Mesenchymal stem cell (in vitro differentiated cells and primary cell): Measurements from ENCODE around the gene AQP7.

ENCODE experiments used
- DNase-seq: peaks from one replicate; pipeline ENCODE4 v3.0.0-alpha.2; 2013
- H2AFZ ChIP-seq: one replicate; pipeline ENCODE4 v1.6.1; 2013; ENCODE audit warnings: low read depth, mild to moderate bottlenecking, control low read depth, inconsistent platforms, low read length, moderate library complexity
- H2AK5ac ChIP-seq: 2 replicates; pipeline ENCODE4 v1.6.1; 2013; ENCODE audit warnings: low read length, moderate library complexity, mild to moderate bottlenecking, inconsistent platforms; ENCODE audit not compliant: severe bottlenecking
- H2BK120ac ChIP-seq: one replicate; pipeline ENCODE4 v1.6.1; 2013; ENCODE audit warnings: low read depth, mild to moderate bottlenecking, inconsistent platforms, low read length, moderate library complexity
- H2BK12ac ChIP-seq, 2 experiments: one replicate each; pipeline ENCODE4 v1.6.1; 2013; ENCODE audit warnings: inconsistent platforms in 2 of 2, low read length in 2 of 2, mild to moderate bottlenecking in 2 of 2, moderate library complexity in 2 of 2, control low read depth in 1 of 2
- H2BK15ac ChIP-seq: one replicate; pipeline ENCODE4 v1.6.1; 2013; ENCODE audit warnings: mild to moderate bottlenecking, low read depth, inconsistent platforms; ENCODE audit not compliant: poor library complexity, severe bottlenecking
- H2BK5ac ChIP-seq: 2 replicates; pipeline ENCODE4 v1.6.1; 2013; ENCODE audit warnings: low read depth, mild to moderate bottlenecking, low read length, control low read depth, inconsistent platforms; ENCODE audit not compliant: poor library complexity, severe bottlenecking
- H3K14ac ChIP-seq, 2 experiments: one replicate each; pipeline ENCODE4 v1.6.1; 2013; ENCODE audit warnings: inconsistent platforms in 2 of 2, low read length in 2 of 2, control low read depth in 1 of 2, mild to moderate bottlenecking in 1 of 2, moderate library complexity in 1 of 2
- H3K18ac ChIP-seq, 2 experiments: one replicate each; pipeline ENCODE4 v1.6.1; 2013; ENCODE audit warnings: inconsistent platforms in 2 of 2, low read length in 2 of 2, control low read depth in 1 of 2, low read depth in 1 of 2, mild to moderate bottlenecking in 1 of 2
- H3K23ac ChIP-seq, 2 experiments: one replicate each; pipeline ENCODE4 v1.6.1; 2013; ENCODE audit warnings: inconsistent platforms in 2 of 2, low read length in 2 of 2, mild to moderate bottlenecking in 2 of 2, moderate library complexity in 2 of 2, control low read depth in 1 of 2
- H3K27ac ChIP-seq: 2 replicates; pipeline ENCODE4 v1.5.1; 2013; ENCODE audit warnings: mild to moderate bottlenecking, moderate library complexity, low read length, control low read depth, inconsistent platforms; ENCODE audit not compliant: poor library complexity, severe bottlenecking
- H3K27me3 ChIP-seq, 2 experiments: 2 replicates each; pipeline versions ENCODE4 v1.6.1 to v1.7.0; 2013; ENCODE audit warnings: low read length in 2 of 2, mild to moderate bottlenecking in 2 of 2, moderate library complexity in 2 of 2, control low read depth in 1 of 2, inconsistent platforms in 1 of 2; ENCODE audit not compliant: control insufficient read depth in 1 of 2, insufficient read depth in 1 of 2
- H3K36me3 ChIP-seq, 2 experiments: 2 replicates each; pipeline versions ENCODE4 v1.6.1 to v1.7.0; 2013; ENCODE audit warnings: low read length in 2 of 2, control low read depth in 1 of 2, inconsistent platforms in 1 of 2, low read depth in 1 of 2, mild to moderate bottlenecking in 1 of 2; ENCODE audit not compliant: insufficient read depth in 2 of 2, control insufficient read depth in 1 of 2
- H3K4ac ChIP-seq, 2 experiments: one replicate each; pipeline ENCODE4 v1.6.1; 2013; ENCODE audit warnings: inconsistent platforms in 2 of 2, low read length in 2 of 2, mild to moderate bottlenecking in 2 of 2, moderate library complexity in 2 of 2, control low read depth in 1 of 2, low read depth in 1 of 2
- H3K4me1 ChIP-seq: 2 replicates; pipeline ENCODE4 v1.6.1; 2013; ENCODE audit warnings: low read depth, low read length, control low read depth; ENCODE audit not compliant: control insufficient read depth, insufficient read depth
- H3K4me2 ChIP-seq: 2 replicates; pipeline ENCODE4 v1.6.1; 2013; ENCODE audit warnings: low read length, mild to moderate bottlenecking, inconsistent platforms; ENCODE audit not compliant: poor library complexity, severe bottlenecking
- H3K4me3 ChIP-seq, 2 experiments: 2 replicates each; pipeline versions ENCODE4 v1.5.1 to v1.7.0; 2013; ENCODE audit warnings: low read length in 2 of 2, mild to moderate bottlenecking in 2 of 2, control low read depth in 1 of 2, low read depth in 1 of 2; ENCODE audit not compliant: insufficient read depth in 1 of 2
- H3K79me1 ChIP-seq: replicated peaks from 2 replicates; pipeline ENCODE4 v1.6.1; 2013; ENCODE audit warnings: mild to moderate bottlenecking, control low read depth, low read length, inconsistent platforms; ENCODE audit not compliant: poor library complexity, severe bottlenecking
- H3K9ac ChIP-seq: 2 replicates; pipeline ENCODE4 v1.7.0; 2013; ENCODE audit warnings: mild to moderate bottlenecking, low read length, moderate library complexity
- H3K9me3 ChIP-seq: 2 replicates; pipeline ENCODE4 v1.7.0; 2013; ENCODE audit warnings: mild to moderate bottlenecking, low read length; ENCODE audit not compliant: control insufficient read depth
- H4K8ac ChIP-seq: one replicate; pipeline ENCODE4 v1.6.1; 2013; ENCODE audit warnings: inconsistent platforms, mild to moderate bottlenecking, low read length, moderate library complexity
- H4K91ac ChIP-seq: one replicate; pipeline ENCODE4 v1.6.1; 2013; ENCODE audit warnings: mild to moderate bottlenecking, low read length, inconsistent platforms
- WGBS: methylation state at CpG from one replicate; pipeline ENCODE4 v1.1.7; 2013; ENCODE audit warnings: mixed read lengths; 5-methylcytosine and 5-hydroxymethylcytosine counted together

The AQP7 gene

GRCh38 chr9:33348998-33349397, 53.4 kb downstream of the AQP7 start:
- 98% methylated on average over 4 of the region's 4 CpGs for WGBS
- no peak for DNase-seq
- Histone ChIP-seq H3K27ac (no peak overlapping the region), H2AFZ (no peak overlapping the region), H3K23ac (no peak overlapping the region), H3K9me3 (no peaks in the 10 kb centered on the region), H3K36me3 (peaks cover 26 to 80% of the 10 kb centered on the region in 2 experiments), H3K9ac (peak overlapping the region; percentile 90), H2BK120ac (no peak overlapping the region), H3K18ac (no peak overlapping the region), H3K79me1 (peaks cover 7% of the 10 kb centered on the region), H2BK5ac (no peak overlapping the region), H3K27me3 (no peaks in the 10 kb centered on the region), H3K14ac (no peak overlapping the region), H3K4me3 (no peak overlapping the region), H3K4me1 (no peaks in the 10 kb centered on the region), H2AK5ac (no peak overlapping the region), H4K8ac (no peak overlapping the region), H2BK12ac (no peak overlapping the region), H2BK15ac (no peak overlapping the region), H3K4me2 (no peak overlapping the region), H3K4ac (no peak overlapping the region), H4K91ac (no peak overlapping the region)

GRCh38 chr9:33346564-33346963, 55.8 kb downstream of the AQP7 start:
- H4K91ac ChIP-seq: no peak overlapping the region
- no peak overlapping the region for H3K14ac ChIP-seq
- H3K27me3 ChIP-seq: no peaks in the 10 kb centered on the region
- no peaks in the 10 kb centered on the region for H3K4me1 ChIP-seq
- no peak overlapping the region for H2BK15ac ChIP-seq
- H3K79me1 ChIP-seq: peaks cover 4% of the 10 kb centered on the region
- no peak overlapping the region for H3K4me2 ChIP-seq
- H2BK12ac ChIP-seq: no peak overlapping the region
- no peak overlapping the region for H3K4me3 ChIP-seq
- peaks cover 31 to 82% of the 10 kb centered on the region in 2 experiments for H3K36me3 ChIP-seq
- no peak overlapping the region for H4K8ac ChIP-seq
- H3K23ac ChIP-seq: no peak overlapping the region
- DNase-seq: no peak
- no peak overlapping the region for H2AFZ ChIP-seq
- no peak overlapping the region for H3K4ac ChIP-seq
- no peak overlapping the region for H2AK5ac ChIP-seq
- H3K9me3 ChIP-seq: no peaks in the 10 kb centered on the region
- peak overlapping the region; percentile 2 for H3K9ac ChIP-seq
- no peak overlapping the region for H3K27ac ChIP-seq
- H2BK120ac ChIP-seq: no peak overlapping the region
- no peak overlapping the region for H2BK5ac ChIP-seq
- 100% methylated on average over 2 of the region's 4 CpGs for WGBS
- no peak overlapping the region for H3K18ac ChIP-seq

GRCh38 chr9:33344145-33344544, 58.2 kb downstream of the AQP7 start:
- Histone ChIP-seq H3K9me3 (peaks cover 3% of the 10 kb centered on the region), H3K79me1 (peaks cover 4% of the 10 kb centered on the region), H3K9ac (no peak overlapping the region), H3K14ac (no peak overlapping the region), H4K91ac (no peak overlapping the region), H3K4me2 (no peak overlapping the region), H3K27me3 (no peaks in the 10 kb centered on the region), H2BK15ac (no peak overlapping the region), H3K4ac (no peak overlapping the region), H2BK12ac (no peak overlapping the region), H3K4me1 (no peaks in the 10 kb centered on the region), H2AK5ac (no peak overlapping the region), H4K8ac (no peak overlapping the region), H2BK120ac (no peak overlapping the region), H2AFZ (no peak overlapping the region), H3K27ac (no peak overlapping the region), H2BK5ac (no peak overlapping the region), H3K18ac (no peak overlapping the region), H3K36me3 (peaks cover 41 to 93% of the 10 kb centered on the region in 2 experiments), H3K23ac (no peak overlapping the region), H3K4me3 (no peak overlapping the region)
- DNase-seq: no peak
- WGBS: 100% methylated on average over 2 of the region's 3 CpGs

- Histone ChIP-seq H4K91ac (no peak overlapping the region), H3K36me3 (peaks cover 46 to 87% of the 10 kb centered on the region in 2 experiments), H3K4me3 (no peak overlapping the region), H3K9ac (no peak overlapping the region), H3K14ac (no peak overlapping the region), H3K79me1 (peaks cover 2% of the 10 kb centered on the region), H3K4me1 (no peaks in the 10 kb centered on the region), H4K8ac (no peak overlapping the region), H3K23ac (no peak overlapping the region), H3K4ac (no peak overlapping the region), H2AK5ac (no peak overlapping the region), H2BK15ac (no peak overlapping the region), H3K27ac (no peak overlapping the region), H2BK12ac (no peak overlapping the region), H3K4me2 (no peak overlapping the region), H2AFZ (no peak overlapping the region), H2BK5ac (no peak overlapping the region), H3K18ac (no peak overlapping the region), H3K27me3 (no peaks in the 10 kb centered on the region), H3K9me3 (peaks cover 3% of the 10 kb centered on the region), H2BK120ac (no peak overlapping the region)
- no peak for DNase-seq
- WGBS: no CpG with 5 or more reads among the region's 3 CpGs
Observed at GRCh38 chr9:33341182-33341581, 61.2 kb downstream of the AQP7 start.
